Esophagus squamous epithelium (tissue), 4 donors: Measurements from ENCODE around the gene CTTNBP2NL.

Source experiments
- CTCF ChIP-seq, 6 experiments: fragments of 450-650 bp in 4 of 6; fragments of 200-600 bp in 2 of 6; sonication (generic) in 2 of 6; IDR thresholded peaks; one replicate each; pipeline ENCODE4 v1.5.1; 2016 to 2019; ENCODE audit warnings: antibody characterized with exemption in 6 of 6, mild to moderate bottlenecking in 4 of 6, moderate library complexity in 4 of 6
- POLR2A ChIP-seq, 4 donors: fragments of 450-650 bp; IDR thresholded peaks; one replicate each; pipeline ENCODE4 v1.6.1; 2017; ENCODE audit warnings: antibody characterized with exemption in 4 of 4, mild to moderate bottlenecking in 4 of 4, moderate library complexity in 3 of 4

- TF ChIP-seq CTCF (IDR thresholded peaks at IDR 0.05) (no peak), POLR2A (IDR thresholded peaks at IDR 0.05) (no peak)
These were observed 76.1 kb downstream of the CTTNBP2NL start for GRCh38 chr1:112472142-112472541.
